ENCODE data around the gene MDH2.

- TF ChIP-seq PAX5 (IDR thresholded peaks at IDR 0.05; ENCODE audit: borderline replicate concordance, low read depth, low read length) (no peak), CHD4 (IDR thresholded peaks at IDR 0.05) (no peak), CTCF (IDR thresholded peaks at IDR 0.05 in 2 of 3, conservative IDR thresholded peaks at IDR 0.05 in 1 of 3; ENCODE audit: control insufficient read depth in 2 of 3, extremely low read depth in 1 of 3, insufficient read depth in 1 of 3, low read depth in 3 of 3, low read length in 3 of 3) (no peak), TARDBP (IDR thresholded peaks at IDR 0.05; ENCODE audit: borderline replicate concordance) (no peak), POLR2AphosphoS5 (IDR thresholded peaks at IDR 0.05; ENCODE audit: low read length) (no peak), BCL3 (IDR thresholded peaks at IDR 0.05; ENCODE audit: borderline replicate concordance, insufficient read depth, low read depth, low read length, poor library complexity, severe bottlenecking) (no peak)
These were observed 27.1 kb downstream of the MDH2 start for GRCh38 chr7:76074972-76075370.
